NCI-H748 treated with DMSO at 0.1 percent for 48 hours (cell line): ENCODE measurements around the gene YPEL3.
"Not testable (repeated sequence)": the region's sequence is repeated elsewhere in the genome, so short reads cannot be mapped to it uniquely, and the experiment has no call there.

Experiments used
- DNase-seq: peaks from one replicate; lab custom pipeline; 2025; lab: John Stamatoyannopoulos, UW

YPEL3 gene

DNA sequence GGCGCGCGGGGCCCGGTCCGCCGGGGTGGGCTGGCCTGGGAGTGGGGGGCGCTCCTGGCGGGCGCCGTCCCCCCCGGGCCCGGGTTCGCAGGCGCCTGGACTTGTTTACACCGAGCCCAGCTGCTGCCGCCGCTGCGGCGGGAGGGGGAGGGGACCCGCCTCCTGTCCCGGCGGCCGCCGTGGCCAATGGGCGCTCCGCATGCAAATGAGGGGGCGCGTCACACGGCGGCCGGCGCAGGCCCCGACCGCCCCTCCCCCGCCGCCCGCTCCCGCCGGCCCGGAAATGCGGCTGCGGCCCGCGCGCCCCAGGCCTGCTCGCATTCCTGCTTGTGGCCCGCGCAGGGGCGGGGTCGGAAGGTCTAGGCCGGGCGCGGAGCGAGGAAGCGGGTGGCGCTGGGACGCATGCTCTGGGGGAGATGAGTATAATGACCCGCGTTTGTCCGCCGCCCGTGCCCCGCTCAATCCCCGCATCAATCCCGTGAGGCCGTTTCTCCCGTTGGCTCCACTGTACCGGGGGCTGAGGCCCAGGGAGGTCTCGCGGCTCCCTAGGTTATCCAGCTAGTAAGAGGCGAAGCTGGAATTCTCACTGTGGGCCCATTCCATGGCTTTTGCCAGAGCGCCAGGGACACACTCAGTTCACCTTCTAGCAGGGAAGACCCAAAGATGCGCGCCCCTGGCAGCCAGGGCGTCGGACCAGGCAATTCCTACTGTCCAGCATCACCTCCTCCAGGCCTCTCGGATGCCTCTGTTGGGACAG lies at the start of gene YPEL3:
Gene YPEL3, minus strand, starts transcription at position 109 of the 757 bp plus-strand sequence. CDS start 731 bp downstream, outside the sequence.
- peak; percentile 42 for DNase-seq

DNA sequence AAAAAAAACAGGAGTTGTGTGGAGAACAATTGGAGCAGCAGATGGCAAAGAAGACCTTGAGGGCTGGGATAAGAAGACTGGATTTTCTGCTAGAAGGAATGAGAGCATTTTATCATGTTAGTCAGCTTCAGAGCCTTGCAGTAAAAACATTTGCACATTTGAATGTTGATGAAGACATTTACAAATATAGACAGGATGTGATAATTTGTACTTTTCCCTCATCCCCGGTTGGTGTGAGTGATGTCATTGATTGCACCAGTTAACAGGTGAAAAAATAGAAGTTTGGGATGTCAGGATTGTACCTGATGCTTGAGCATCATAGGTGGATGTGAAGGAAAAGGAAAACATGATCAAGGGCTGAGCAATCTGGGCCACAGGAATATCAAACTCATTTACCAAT lies 49.6 kb upstream of the YPEL3 start:
- DNase-seq = no peak

GRCh38 chr16:30144917-30145316 lies 48.9 kb upstream of the YPEL3 start:
- DNase-seq = no peak

GRCh38 chr16:30144017-30144416 lies 48.0 kb upstream of the YPEL3 start:
- DNase-seq = no peak

GRCh38 chr16:30143347-30143702 lies 47.3 kb upstream of the YPEL3 start:
- DNase-seq = no peak

DNA sequence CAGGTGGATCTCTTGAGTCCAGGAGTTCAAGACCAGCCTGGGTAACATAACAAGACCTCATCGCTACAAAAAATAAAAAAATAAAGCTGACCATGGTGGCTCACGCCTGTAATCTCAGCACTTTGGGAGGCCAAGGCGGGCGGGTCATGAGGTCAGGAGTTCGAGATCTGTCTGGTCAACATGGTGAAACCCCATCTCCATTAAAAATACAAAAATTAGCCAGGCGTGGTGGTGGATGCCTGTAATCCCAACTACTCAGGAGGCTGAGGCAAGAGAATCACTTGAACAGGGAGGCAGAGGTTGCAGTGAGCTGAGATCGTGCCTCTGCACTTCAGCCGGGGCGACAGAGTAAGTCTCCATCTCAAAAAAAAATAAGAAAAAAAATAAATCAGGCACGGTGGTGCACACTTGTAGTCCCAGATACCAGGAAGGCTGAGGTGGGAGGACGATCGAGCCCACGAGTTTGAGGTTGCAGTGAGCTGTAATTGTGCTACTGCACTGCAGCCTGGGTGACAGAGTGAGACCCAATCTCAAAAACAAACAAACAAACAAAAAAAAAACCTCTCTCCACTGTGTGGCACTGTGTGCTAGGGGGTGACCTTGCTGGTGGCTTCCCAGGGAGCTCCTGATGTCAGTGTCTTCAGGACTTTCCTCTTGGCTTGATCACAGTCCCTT lies 46.8 kb upstream of the YPEL3 start:
- DNase-seq = peak; percentile 2

- DNase-seq = no peak
Measured at GRCh38 chr16:30141750-30142149, 45.7 kb upstream of the YPEL3 start.

GRCh38 chr16:30139583-30140481 lies 43.8 kb upstream of the YPEL3 start:
- peak; percentile 4 for DNase-seq

DNA sequence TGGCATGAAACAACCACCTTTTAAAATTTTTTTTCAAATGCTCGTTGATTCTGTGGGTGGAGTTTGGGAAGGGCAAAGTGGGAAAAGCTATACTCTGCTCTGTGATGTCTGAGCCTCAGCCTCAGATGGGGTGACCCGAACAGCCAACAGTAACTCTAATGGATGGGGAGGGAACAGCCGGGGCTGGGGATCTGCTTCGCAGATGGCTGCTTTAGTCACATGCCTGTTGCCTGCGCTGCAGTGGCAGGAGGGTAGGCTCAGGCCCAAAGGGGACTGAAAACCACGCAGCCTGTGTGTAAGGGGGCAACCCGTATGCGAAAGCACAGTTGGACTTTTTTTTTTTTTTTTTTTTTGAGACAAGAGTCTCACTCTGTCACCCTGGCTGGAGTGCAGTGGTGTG lies 41.9 kb upstream of the YPEL3 start:
- DNase-seq = no peak

DNA sequence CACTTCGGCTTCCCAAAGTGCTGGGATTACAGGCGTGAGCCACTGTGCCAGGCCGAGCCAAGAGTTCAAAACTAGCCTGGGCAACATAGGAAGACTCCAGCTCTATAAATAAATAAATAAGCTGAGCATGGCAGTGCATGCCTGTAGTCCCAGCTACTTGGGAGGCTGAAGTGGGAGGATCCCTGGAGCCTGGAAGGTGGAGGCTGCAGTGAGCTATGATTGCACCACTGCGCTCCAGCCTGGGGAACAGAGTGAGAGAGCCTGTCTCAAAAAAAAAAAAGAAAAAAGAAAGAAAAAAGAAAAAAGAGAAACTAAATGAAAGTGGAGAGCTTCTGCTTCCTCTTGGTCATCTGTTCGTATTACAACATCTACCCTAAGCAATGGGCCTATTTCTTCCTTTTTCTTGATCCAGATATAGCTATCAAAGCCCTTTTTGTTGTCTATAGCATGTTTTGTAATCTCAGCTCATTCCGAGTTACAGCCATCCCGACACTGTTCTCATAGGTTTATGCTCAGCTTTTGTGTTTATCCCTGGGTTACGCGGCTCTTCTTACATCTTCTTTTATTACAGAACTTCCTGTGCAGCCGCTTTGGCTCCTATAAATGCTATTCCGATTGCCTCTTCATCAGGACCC lies 41.1 kb upstream of the YPEL3 start:
- no peak for DNase-seq

- DNase-seq = no peak
Measured at GRCh38 chr16:30132591-30132990, 36.6 kb upstream of the YPEL3 start.

DNA sequence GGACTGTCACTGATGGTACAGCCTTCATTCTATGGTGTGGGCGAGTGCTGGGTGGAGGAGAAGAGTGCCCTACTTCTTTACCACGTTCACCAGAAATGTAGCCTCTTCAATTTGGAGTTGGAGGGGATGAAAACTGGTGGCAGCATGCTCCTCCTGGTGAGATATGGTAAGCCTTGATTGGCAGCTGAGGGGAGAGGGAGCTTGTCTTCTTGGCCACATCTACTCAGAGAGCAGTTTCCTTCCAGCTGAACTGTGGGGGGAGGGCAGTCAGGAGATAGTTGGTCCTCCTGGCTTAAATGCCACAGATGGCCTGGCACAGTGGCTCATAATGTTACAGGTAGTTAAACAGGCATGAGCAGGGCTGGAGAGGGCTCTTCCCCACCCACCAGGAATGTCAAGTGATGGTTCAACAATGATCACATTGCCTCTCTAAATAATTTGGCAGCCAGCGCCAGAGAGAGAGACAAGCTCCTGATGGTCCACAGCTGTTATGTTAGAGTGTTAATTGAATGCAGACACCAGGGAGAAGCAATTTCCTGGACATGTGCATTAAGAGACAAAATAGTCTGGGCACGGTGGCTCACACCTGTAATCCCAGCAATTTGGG lies 36.0 kb upstream of the YPEL3 start:
- DNase-seq = no peak

DNA sequence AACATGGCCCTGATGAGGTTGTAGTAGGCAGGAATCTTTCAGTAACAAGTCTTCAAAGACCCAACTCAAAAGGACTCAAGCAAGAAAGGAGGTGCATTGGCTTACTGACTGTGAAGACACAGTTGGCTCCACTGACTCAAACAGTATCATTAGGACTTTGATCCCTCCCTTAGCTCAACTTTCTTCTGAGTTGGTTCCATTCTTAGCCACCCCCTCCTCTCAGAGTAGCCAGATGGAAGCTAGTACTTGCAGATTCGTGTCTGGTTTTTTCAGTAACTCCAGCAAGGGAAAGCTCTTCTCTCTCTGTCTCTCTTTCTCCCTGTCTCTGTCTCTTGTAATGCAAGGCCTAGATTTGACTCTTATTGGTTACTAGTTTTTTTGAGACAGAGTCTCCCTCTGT lies 32.0 kb upstream of the YPEL3 start:
- DNase-seq = no peak

DNA sequence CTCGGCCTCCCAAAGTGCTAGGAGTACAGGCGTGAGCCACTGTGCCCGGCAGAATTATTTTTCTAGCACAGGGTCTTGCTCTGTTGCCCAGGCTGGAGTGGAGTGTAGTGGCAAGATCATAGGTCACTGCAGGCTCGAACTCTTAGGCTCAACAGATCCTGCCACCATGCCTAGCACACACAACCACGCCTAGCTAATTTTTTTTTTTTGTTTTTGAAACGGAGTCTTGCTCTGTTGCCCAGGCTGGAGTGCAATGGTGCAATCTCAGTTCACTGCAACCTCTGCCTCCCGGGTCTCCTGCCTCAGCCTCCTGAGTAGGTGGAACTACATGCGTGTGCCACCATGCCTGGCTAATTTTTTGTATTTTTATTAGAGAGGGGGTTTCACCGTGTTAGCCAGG lies 29.7 kb upstream of the YPEL3 start:
- not testable (repeated sequence) for DNase-seq

GRCh38 chr16:30124985-30125379 lies 29.0 kb upstream of the YPEL3 start:
- no peak for DNase-seq

GRCh38 chr16:30122604-30123160 lies 26.7 kb upstream of the YPEL3 start:
- DNase-seq = no peak

GRCh38 chr16:30121741-30122571 lies 25.9 kb upstream of the YPEL3 start:
- DNase-seq = no peak

GRCh38 chr16:30120340-30121105 lies 24.5 kb upstream of the YPEL3 start:
- no peak for DNase-seq

DNA sequence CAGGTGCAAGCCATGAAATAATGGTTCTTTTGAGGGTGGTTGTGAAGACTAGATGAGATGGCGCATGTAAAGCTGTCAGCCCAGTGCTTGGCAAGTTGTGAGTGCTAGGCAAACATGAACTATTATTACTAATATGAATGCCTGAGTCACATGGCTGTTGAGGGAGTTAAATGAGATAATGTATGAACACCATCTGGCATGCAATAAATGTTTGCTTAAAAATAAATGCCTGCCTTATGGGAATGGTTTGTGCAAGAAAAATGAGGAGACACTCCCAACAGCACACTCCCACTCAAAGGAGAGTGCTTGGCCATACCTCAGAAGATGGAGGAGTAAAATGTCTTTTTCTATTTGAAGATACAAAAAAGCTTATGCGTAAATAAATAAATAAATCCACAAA lies 23.4 kb upstream of the YPEL3 start:
- DNase-seq = no peak

DNA sequence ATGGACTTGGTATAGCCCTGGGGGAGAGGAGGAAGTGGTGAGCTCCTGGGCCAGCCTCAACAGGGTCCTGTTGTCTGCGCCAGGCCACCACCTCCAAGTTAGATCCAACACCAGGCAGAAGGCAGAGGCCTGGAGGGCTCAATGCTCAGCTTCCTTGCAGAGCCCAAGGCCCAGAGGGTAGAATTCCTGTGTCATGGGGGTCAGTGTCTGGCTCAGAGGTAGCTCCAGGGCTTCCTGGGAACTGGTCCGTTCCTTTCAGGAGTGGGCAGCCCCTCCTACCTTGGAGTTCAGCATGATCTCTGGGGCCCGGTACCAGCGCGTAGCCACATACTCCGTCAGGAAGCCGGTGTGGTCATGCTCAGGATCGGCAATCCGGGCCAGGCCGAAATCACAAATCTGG lies 21.8 kb upstream of the YPEL3 start:
- DNase-seq = no peak
